Epithelial cell of esophagus (primary cell): ENCODE measurements around the gene FBXL16.

ENCODE experiments used
- DNase-seq: peaks from one replicate; pipeline ENCODE4 v3.0.0; 2010; ENCODE audit warnings: low read depth
- H3K4me3 ChIP-seq: 2 replicates; pipeline ENCODE4 v1.5.1; 2011; ENCODE audit warnings: mild to moderate bottlenecking, low read length, control low read depth
- CTCF ChIP-seq: IDR thresholded peaks from 2 replicates; pipeline ENCODE4 v1.5.1; 2011; ENCODE audit warnings: low read depth, mild to moderate bottlenecking, low read length, control low read depth, inconsistent platforms; ENCODE audit not compliant: insufficient read depth; ENCODE audit errors: missing control alignments

The FBXL16 gene

GRCh38 chr16:728131-728889 lies 22.7 kb upstream of the FBXL16 start:
- peak; percentile 89 for DNase-seq
- TF ChIP-seq CTCF, result no peak
- peak overlapping the region; percentile 72 for H3K4me3 ChIP-seq

DNA sequence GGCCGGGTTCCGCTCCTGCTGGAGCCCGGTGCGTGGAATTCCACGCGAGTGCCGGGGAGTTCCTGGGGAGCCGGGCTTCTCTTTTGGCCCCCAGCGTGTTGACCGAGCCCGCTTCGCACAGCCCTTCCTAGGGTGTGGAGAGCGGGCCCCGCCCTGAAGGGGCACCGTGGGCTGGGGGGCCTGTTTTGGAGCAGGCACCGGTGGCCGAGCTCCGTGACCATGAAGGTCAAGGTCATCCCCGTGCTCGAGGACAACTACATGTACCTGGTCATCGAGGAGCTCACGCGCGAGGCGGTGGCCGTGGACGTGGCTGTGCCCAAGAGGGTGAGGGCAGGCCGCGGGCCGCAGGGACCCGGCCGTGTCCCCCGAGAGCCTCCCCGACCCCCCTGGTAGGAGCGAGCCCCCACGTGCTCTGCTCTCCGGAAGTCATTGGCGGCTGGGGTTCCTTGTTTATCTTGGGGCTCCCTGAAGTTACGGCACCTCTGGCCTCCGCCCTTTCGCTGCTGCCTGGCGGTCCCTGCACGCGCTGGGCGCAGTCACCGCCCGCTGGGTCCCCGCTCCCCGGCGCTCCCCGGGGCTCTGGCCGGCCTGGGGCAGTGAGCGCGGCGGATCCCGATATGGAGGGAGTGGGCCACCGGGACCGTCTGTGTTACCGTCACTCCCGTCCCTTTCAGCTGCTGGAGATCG lies 21.8 kb upstream of the FBXL16 start:
- peak overlapping the region; percentile 72 for H3K4me3 ChIP-seq
- TF ChIP-seq CTCF, result no peak
- DNase-seq, result no peak

- no peak for TF ChIP-seq CTCF
- H3K4me3 ChIP-seq, result peak within 1 kb of the TSS; percentile 72
- peak; percentile 55 for DNase-seq
Measured at GRCh38 chr16:726438-727290, 21.1 kb upstream of the FBXL16 start, which contains the start of the genes CCDC78 and HAGHL. TSS of gene CCDC78 (minus strand) at chr16:726443. CDS start at chr16:726367, 76 bp downstream. TSS of gene HAGHL (plus strand) at chr16:727106. CDS start at chr16:727510, 404 bp downstream.

GRCh38 chr16:726188-726437 lies 20.5 kb upstream of the FBXL16 start:
- no peak for TF ChIP-seq CTCF
- no peak for DNase-seq
- H3K4me3 ChIP-seq, result no peak overlapping the region

DNA sequence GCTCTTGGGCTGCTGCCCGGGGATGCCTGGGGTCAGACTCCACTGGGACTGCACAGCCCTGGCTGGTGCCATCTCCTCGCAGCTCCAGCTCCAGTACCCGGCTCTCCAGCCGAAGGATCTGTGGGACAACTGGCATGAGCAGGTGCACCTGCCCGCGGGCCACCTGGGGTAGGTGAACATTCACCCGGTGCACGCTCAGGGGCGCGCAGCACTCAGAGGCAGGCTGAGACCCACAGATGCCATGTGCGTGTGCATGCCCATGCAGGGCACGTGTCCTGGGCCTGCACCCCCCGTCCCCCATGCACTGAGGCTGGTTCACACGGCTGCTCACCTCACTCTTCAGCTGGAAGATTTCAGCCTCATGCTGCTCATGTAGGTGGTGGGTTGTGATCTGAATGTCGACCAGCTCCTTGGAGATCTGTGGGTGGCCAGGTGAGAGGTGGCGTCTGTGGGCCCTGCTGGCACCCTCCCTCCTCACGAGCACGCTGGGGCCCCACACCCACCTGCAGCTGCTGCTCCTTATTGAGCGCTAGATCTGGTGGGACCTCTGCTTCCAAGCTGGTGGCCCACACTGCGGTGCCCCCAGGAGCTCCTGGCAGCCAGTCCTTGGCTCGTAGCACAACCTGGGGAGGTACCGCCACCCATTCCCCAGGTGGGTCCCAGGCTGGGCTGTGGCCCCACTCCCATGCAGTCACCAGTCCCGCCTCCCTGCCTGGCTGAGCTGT lies 20.0 kb upstream of the FBXL16 start:
- H3K4me3 ChIP-seq, result no peak overlapping the region
- DNase-seq, result no peak
- TF ChIP-seq CTCF, result no peak

DNA sequence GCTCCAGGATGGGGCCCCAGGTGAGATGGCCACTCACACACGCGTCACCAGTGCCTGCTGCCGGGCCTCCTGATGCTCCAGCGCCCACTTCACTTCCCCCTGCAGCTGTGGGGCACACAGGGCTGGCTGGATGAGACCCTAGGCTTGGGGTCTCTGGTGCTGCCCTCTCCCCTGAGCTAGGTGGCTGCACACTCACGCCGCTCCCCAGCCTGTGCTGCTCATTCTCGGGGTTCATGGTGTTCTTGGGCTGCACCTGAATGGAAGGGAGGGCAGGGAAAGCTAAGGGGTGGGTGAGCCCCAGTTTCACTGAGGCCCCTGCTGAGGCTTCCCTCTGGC lies 19.4 kb upstream of the FBXL16 start:
- TF ChIP-seq CTCF, result no peak
- H3K4me3 ChIP-seq, result no peak overlapping the region
- no peak for DNase-seq
